GM06990 (cell line): ENCODE data around the gene TBC1D24.
"Not testable (repeated sequence)": the region's sequence is repeated elsewhere in the genome, so short reads cannot be mapped to it uniquely, and the experiment has no call there.

Experiments used
- DNase-seq: peaks from one replicate; pipeline ENCODE4 v3.0.0-alpha.2; 2011; ENCODE audit not compliant: insufficient read length; ENCODE audit errors: extremely low read depth
- H3K27me3 ChIP-seq: replicated peaks from 2 replicates; pipeline ENCODE4 v1.6.0; 2011; ENCODE audit warnings: low read length; ENCODE audit not compliant: control insufficient read depth, insufficient read depth
- H3K36me3 ChIP-seq: 2 replicates; pipeline ENCODE4 v1.5.1; 2011; ENCODE audit warnings: low read length; ENCODE audit not compliant: control insufficient read depth, insufficient read depth
- H3K4me3 ChIP-seq: replicated peaks from 2 replicates; pipeline ENCODE4 v1.5.1; 2011; ENCODE audit warnings: low read depth, mild to moderate bottlenecking, control low read depth, low read length
- TF ChIP-seq, protein P1 (sequence below): IDR thresholded peaks from 2 replicates; pipeline ENCODE4 v1.5.1; 2011; ENCODE audit warnings: low read length, control low read depth, mild to moderate bottlenecking, inconsistent platforms; ENCODE audit not compliant: insufficient read depth, poor library complexity, severe bottlenecking

The TBC1D24 gene

GRCh38 chr16:2550283-2550878, 75.5 kb downstream of the TBC1D24 start:
- H3K27me3 ChIP-seq, H3K36me3 ChIP-seq, H3K4me3 ChIP-seq: not testable (repeated sequence)

DNA sequence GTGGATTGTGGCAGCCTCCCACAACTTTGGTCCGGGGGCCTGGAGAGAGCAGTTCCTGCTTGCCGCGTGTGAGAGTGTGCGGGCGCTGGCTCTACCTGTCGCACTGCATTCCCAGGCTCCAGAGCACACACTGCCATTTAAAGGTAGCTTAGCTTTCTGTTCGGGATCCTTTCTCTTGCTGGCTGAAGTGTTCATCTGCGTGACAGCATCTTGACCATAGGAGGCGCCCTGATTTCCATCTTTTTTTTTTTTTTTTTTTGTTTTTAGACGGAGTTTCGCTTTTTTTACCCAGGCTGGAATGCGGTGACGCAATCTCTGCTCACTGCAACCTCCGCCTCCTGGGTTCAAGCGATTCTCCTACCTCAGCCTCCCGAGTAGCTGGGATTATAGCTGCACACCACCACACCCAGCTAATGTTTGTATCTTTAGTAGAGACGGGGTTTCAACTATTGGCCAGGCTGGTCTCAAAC, 76.5 kb downstream of the TBC1D24 start:
- not testable (repeated sequence) for H3K27me3 ChIP-seq, H3K4me3 ChIP-seq, DNase-seq, H3K36me3 ChIP-seq
- TF ChIP-seq, protein P1, sequence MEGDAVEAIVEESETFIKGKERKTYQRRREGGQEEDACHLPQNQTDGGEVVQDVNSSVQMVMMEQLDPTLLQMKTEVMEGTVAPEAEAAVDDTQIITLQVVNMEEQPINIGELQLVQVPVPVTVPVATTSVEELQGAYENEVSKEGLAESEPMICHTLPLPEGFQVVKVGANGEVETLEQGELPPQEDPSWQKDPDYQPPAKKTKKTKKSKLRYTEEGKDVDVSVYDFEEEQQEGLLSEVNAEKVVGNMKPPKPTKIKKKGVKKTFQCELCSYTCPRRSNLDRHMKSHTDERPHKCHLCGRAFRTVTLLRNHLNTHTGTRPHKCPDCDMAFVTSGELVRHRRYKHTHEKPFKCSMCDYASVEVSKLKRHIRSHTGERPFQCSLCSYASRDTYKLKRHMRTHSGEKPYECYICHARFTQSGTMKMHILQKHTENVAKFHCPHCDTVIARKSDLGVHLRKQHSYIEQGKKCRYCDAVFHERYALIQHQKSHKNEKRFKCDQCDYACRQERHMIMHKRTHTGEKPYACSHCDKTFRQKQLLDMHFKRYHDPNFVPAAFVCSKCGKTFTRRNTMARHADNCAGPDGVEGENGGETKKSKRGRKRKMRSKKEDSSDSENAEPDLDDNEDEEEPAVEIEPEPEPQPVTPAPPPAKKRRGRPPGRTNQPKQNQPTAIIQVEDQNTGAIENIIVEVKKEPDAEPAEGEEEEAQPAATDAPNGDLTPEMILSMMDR, result peak; percentile 6

More at GRCh38 chr16:2550283-2550878, 75.5 kb downstream of the TBC1D24 start:
- not testable (repeated sequence) for DNase-seq

DNA sequence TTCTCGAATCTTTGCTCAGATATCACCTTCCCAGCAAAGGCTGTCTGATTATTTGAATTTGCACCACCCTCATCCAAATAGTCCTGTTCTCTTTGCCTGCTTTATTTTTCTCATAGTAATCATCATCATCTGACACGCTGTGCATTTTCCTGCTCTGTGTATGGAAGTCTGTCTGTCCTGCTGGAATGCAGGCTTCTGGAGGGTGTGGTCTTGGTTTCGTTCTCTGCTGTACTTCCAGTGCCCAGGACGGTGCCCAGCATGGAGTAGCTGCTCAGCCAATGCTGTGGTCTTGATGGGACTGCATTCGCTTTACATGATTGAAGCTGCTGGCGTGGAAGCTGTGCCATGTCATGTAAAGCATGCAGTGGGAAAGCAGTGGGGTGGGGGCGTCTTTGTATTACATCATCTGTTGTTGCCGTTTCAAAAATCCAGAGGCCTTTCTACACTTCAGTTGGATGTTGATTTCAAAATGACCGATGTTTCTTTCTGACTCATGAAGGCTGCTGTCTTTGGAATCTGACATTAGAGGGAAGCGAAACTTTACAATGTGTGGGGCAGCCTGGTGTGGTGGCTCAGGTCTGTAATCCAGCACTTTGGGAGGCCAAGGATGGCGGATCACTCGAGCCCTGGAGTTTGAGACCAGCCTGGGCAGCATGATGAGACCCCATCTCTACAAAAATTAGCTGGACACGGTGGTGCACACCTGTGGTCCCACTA, 79.9 kb downstream of the TBC1D24 start:
- H3K4me3 ChIP-seq, H3K27me3 ChIP-seq, DNase-seq, H3K36me3 ChIP-seq: not testable (repeated sequence)
